Medulla oblongata (tissue), 1 donor: ENCODE data around the gene NR5A1.

ENCODE experiments used
- DNase-seq: peaks from one replicate; pipeline ENCODE4 v3.0.0-alpha.2; 2015; ENCODE audit errors: extremely low spot score

NR5A1 gene

DNA sequence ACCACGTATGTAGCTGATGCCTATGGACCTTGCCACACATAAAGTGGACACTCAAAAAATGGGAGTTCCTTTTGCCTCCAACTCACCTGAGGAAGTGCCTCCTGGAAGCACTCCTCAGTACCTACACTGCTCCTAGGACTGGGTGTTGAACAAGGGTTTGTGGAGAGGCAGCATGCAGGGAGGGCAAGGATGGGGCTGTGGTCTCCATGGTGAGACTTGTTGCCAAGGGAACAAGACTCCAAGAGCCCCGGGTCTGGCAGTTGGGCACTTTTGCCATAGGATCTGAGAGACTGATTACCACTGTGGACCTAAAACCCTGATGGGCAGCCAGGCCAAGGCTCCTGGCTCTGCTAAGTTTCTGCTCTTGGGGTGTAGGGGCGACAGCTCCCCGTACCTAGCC is 6.9 kb upstream of the NR5A1 start:
- DNase-seq = no peak

GRCh38 chr9:124513376-124513994 is 6.3 kb upstream of the NR5A1 start:
- DNase-seq = peak; percentile 9

DNA sequence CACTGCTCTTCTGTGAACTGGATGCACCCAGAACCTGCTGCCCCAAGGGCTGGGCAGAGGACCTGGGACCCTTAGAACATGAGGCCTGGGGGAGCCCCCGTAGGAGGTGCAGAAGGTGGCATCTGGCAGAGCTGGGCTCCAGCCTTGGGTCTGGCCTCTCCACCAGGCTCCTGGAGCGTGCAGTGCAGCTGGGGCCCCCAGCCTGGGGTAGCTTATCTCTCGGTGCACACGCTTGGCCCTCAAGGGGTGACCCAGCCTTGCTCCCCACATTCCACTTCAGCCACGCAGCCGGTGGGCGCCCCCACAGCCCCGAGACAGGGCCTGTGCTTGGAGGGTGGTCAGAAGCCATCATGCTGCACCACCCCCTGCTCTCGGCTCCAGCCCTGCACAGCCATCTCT is 5.6 kb upstream of the NR5A1 start:
- DNase-seq = no peak

DNA sequence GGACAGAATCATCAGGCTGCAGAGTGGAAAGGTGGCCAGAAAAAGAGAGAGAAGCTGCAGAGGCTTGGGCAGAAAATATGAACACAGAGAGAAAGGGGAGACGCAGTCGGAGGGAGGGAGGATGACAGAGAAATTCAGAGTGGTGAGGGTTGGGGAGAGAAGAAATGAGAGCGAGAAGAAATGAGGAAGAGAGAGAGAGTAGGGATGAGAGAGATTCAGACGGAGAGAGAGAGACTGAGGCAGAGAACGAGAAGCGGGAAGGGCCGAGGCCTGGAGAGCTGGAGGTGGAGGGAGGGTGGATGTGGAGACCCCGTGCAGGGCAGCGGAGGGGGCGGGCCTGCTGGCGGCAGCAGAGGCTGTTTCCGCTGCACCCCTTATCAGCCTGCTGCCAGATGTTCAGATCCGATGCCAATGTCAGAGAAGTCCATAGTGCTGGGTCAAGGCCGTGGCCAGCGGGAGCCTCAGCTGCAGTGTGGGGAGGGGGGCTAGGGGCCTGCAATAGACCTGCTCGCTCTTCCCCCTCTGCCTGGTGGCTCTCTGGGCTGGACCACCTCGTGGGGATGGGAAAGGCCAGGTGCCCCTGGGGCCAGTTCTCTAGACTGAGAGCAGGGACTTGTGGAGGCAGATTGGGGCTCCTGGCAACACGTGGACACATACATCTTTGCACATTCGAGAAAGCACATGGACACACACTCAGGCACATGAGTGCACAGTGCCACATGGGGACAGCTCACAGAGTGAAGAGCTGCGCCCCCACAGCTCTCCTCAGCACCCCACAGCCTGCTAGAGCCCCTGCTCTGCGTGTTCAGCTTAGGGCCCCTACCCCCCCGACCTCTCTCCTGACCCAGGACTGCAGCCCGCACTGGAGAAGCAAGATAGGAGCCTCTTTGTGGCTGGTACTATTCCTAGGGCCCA is 4.9 kb upstream of the NR5A1 start:
- no peak for DNase-seq

GRCh38 chr9:124511426-124511840 is 4.2 kb upstream of the NR5A1 start:
- no peak for DNase-seq

DNA sequence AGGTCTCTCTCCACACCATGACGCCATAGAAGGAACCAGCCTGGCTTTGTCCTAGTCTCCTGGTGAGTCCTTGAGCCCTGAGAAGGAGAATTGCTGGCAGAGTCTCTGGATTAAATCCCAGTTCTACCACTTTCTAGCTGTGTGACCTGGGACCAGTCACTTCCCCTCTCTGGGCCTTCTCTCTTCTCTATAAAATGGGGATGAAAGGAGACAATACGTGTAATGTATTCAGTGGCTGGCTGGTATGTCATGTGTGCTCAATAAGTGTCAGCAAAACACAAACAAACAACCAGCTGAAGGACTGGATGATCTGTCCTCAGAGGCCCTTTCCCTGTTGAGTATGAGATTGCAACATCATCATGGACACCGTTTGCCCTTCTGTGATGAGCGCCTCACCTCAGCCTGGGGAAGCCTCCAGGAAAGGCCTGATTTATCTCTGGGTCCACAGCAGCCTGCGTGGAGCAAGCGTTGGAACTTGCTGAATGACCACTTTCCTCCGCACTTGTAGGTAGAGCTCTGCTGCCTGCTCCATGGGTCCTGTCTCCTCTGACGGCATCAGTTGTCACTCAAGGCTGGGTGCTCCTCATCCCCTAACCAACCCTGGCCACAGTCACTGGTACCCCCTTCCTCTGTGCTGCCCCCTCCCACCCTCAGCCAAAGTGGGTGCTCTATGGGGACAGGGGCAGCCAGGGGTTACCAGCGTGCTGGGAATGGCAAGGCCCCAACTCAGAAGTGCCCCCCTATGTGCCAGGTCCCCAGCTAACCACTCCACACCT is 3.6 kb upstream of the NR5A1 start:
- DNase-seq = no peak

DNA sequence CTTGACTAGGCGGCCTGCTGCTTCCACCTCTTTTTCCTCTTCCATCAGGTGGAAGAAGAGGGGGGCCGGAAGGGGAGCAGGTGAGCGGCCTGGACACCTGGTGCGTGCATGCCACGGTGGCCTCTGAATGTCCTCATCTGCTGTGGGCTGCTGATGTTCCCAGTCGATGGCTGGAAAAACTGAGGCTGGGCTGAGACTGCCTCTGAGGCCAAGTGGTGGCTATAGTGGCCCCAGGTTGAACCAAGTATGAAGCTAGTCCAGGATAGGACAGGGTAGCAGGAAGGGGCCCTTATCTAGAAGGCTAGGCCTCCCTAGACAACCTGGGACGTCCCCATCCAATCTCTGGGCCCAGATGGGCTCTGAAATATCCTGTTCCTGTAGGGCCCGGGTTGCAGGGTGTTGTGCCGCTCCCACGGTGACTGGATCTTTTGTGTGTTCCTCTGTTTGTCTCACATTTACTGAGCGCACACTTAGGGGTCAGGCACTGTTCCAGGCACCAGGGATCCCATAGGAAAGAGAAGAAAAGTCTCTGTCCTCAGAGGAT is 753 bp upstream of the NR5A1 start:
- DNase-seq = no peak

DNA sequence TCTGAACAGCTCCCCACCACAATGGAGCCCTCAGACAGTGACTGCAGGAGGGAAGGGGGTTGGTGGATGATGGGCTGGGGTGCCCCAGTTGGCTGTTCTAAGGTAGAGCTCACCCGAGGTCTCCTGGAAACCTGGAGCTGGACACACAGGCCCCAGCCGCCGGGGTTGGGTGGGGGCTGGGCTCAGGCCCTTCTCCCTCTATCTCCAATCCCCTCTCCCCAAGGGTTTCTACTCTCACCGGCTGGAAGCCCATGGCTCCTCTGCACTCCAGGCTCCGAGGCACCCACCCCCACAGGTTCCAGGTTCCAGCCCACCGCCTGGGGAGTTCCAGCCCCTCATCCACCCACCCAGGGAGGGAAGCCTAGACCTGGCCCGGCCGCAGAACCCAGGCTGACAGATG is 766 bp downstream of the NR5A1 start:
- no peak for DNase-seq

- DNase-seq = no peak
Measured at GRCh38 chr9:124505901-124506346, 1.3 kb downstream of the NR5A1 start.

DNA sequence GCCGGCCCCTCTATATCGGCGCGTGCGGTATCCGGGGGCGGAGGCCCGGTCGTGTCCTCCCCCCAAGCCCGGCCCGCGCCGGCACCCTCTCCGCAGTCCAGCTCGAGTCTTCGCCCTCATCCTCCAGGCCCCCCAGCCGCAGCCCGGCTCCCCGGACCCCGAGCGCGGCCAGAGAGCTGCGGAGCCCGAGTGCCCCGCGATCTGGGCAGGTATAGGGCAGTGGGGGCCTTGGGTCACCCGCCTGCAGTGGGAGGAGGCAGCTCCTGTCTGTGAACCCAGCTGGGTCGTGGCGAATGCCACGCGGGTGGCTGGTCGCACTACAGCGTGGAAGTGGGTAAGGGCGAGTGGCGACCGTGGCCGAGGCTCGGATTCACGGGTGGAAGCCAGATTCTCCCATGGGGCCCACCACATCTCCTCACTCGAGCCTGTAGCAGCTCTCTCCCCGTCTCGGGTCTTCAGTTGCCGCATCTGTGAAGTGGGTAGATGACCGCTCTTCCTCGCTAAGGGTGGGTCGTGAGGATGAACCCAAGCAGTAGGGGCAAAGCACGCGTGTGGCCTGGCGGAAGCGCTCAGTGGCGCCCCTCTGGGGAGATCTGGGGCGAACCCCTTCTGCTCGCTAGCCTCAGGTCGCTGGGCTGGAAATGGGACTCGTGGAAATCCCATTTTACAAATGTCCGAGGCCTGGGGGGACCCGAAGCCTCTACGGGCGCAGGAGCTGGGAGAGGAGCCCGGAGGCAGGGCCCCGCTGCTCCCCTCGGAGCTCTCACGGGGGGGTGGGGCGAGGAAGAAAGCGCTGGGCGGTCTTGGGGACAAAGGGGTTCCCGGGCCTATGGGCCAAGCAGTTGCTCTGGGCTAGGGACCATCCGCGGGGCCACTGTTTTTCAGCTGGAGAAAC is 1.9 kb downstream of the NR5A1 start:
- no peak for DNase-seq

GRCh38 chr9:124504530-124505005 is 2.6 kb downstream of the NR5A1 start:
- DNase-seq = no peak

- no peak for DNase-seq
Measured at GRCh38 chr9:124503713-124504529, 3.3 kb downstream of the NR5A1 start.

- DNase-seq = no peak
Measured at GRCh38 chr9:124502711-124503702, 4.2 kb downstream of the NR5A1 start.

DNA sequence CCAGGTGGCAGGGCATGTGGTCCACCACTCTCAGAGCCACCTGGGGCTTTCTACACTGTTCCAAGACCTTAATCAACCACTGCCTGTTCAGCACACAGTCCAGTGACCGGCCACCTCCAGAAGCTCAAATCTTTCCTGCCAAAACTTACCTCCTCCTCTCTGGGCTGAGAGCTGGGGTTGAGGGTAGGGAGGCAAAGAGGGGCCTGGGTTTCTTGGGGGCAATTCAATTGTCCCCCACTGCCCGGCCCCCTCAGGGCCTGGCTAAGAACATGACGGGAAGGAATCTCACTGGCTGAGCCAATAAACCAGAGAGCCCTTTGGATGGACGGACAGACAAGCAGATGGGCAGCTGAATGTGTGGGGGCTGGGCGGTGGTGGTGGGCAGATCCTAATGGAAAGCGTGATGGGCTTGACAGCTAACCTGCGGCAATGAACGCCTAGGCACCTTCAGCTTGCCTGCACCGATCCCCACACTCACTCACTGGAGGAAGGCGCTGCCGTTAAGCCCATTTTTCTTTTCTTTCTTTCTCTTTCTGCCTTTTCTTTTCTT is 5.4 kb downstream of the NR5A1 start:
- DNase-seq = no peak

DNA sequence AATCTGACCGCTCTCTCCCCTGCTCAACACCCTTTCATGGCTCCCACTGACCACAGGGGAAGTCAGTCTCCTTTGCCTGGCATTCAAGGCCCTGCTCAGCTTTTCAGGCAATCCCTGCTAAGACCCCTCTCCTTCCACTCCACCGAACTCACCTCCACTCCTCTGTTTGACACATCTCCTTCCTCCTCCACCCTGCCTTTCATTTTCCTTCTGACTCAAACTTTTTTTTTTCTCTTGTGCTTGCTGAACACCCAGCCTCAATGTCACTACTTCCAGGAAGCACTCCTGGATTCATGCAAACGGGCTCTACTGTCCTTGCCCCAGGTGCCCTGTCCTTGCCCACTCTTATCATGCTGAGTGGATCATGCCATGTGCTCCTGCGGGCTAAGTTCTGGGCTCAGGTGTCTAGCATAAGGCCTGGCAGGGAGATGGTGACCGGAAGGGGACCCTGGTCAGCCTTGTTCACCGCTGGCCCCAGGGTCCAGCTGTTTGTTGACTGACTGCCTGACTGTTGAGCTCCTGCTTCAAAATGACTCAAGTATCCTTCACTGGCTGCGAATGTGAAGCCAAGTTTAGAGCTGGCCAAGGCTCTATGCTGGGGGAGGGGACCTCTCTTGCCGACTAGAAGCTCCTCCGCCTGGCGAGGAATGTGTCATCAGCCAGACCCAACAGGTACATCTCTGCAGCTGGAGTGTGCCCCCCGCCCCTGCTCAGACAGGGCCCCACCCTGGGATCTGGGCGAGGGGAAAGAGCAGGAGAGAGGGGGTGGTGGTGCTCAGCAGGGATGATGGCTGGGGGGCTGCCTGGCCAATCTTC is 6.2 kb downstream of the NR5A1 start:
- DNase-seq = no peak

DNA sequence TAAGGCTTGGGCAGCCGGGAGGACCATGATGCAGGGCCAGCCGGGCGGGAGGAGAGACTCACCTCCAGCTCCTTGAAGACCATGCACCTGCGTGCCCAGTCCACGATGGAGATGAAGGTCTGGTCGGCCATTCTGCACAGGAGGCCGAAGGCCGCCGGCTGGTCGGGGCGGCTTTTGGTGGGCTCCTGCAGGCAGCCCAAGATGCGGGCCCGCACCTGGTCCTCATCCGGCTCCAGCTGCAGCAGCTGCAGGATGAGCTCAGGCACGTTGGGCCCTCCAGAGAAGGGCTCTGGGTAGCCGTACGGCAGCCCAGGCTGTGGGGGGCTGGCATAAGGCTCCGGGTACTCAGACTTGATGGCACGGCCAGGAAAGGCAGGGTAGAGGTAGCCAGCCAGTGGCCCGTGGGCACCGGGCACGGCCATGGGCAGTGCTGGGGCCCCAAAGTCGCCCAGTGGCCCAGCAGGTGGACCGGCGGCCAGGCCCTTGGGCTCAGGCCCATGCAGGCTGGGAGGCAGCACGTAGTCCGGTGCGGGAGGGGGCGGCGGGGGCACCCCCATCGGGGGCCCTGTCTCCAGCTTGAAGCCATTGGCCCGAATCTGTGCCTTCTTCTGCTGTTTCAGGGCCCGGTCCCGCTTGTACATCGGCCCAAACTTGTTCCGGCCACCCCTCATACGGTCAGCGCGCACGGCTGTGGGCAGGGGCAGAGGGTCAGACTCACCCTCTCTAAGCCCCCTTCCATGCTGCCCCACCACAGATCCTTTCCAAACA is 7.0 kb downstream of the NR5A1 start:
- no peak for DNase-seq

DNA sequence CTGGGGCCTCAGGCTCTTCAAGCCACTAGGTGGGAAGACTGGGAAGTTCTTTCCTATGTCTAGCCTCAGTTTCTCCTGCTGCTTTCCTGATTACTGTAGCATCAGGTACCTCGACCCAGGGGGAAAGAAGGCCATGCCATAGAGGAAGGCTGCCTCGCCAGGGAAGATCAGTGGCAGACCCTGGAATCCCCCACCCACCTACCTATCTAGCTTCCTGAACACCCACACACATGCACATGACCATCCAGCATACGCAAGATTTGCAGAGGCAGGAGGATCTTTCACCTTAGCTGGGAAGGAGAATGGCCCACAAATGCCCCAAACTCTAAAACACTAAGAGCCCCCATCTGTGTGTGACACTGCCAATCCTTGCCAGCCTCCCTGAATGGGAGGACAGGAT is 8.0 kb downstream of the NR5A1 start:
- DNase-seq = no peak
